H1 (cell line): ENCODE data around the gene CLRN1. TPM values are rescaled to one million over a fixed set of nuclear protein-coding genes. Genes with fewer than 3 reads are reported as not detected.

Source experiments
- CTCF ChIA-PET: fragments of 300-600 bp; sonication (Branson Sonifier 250); formaldehyde crosslinking; loops from one replicate; lab custom pipeline; 2021; ENCODE audit not compliant: partially characterized antibody; lab: Charles Lee
- POLR2A ChIA-PET: fragments of 300-600 bp; sonication (Branson Sonifier 250); formaldehyde crosslinking; loops from one replicate; lab custom pipeline; 2021; ENCODE audit warnings: inconsistent platforms; ENCODE audit not compliant: partially characterized antibody; lab: Charles Lee
- DNase-seq, 2 experiments: peaks; one replicate each; pipeline versions ENCODE4 v3.0.0 to v3.0.0-alpha.2; 2010 to 2022; ENCODE audit warnings: low spot score in 2 of 2, low read depth in 1 of 2, mixed read lengths in 1 of 2
- FAIRE-seq: peaks from 2 replicates; lab custom pipeline; 2011; peaks lifted over from hg19 to GRCh38; lab: Jason Lieb, UNC
- H2AFZ ChIP-seq: 2 replicates; pipeline ENCODE4 v1.8.1; 2012; ENCODE audit warnings: low read length, inconsistent platforms
- H2AK5ac ChIP-seq: 2 replicates; pipeline ENCODE4 v1.6.1; 2013; ENCODE audit warnings: low read depth, low read length
- H2BK120ac ChIP-seq: replicated peaks from 2 replicates; pipeline ENCODE3; 2013; ENCODE audit warnings: low read depth, low read length, inconsistent platforms
- H2BK12ac ChIP-seq: 2 replicates; pipeline ENCODE4 v1.6.1; 2013; ENCODE audit warnings: low read depth, low read length
- H2BK15ac ChIP-seq: 2 replicates; pipeline ENCODE4 v1.6.1; 2013; ENCODE audit warnings: low read length
- H2BK20ac ChIP-seq: 2 replicates; pipeline ENCODE4 v1.6.1; 2013; ENCODE audit warnings: low read length
- H2BK5ac ChIP-seq: 2 replicates; pipeline ENCODE4 v1.6.1; 2013; ENCODE audit warnings: low read depth, low read length
- H3K14ac ChIP-seq: 2 replicates; pipeline ENCODE4 v1.6.1; 2013; ENCODE audit warnings: inconsistent platforms; ENCODE audit not compliant: insufficient read length
- H3K18ac ChIP-seq: 2 replicates; pipeline ENCODE4 v1.6.1; 2013; ENCODE audit warnings: low read length; ENCODE audit errors: extremely low read depth
- H3K23ac ChIP-seq: 2 replicates; pipeline ENCODE4 v1.6.1; 2013; ENCODE audit warnings: inconsistent platforms; ENCODE audit not compliant: insufficient read length
- H3K23me2 ChIP-seq: 2 replicates; pipeline ENCODE4 v1.6.1; 2013; ENCODE audit warnings: low read depth, low read length
- H3K27ac ChIP-seq: 2 replicates; pipeline ENCODE4 v1.6.1; 2011; ENCODE audit warnings: low read depth, low read length, inconsistent platforms
- H3K27me3 ChIP-seq, 4 experiments: replicated peaks in 1 of 4; 1 replicate in 1 of 4; 2 replicates in 3 of 4; pipeline versions ENCODE4 v1.6.1 to v1.8.1; 2011 to 2013; ENCODE audit warnings: low read length in 3 of 4, mild to moderate bottlenecking in 3 of 4, inconsistent platforms in 2 of 4, mixed read lengths in 2 of 4, moderate library complexity in 1 of 4; ENCODE audit not compliant: control insufficient read depth in 3 of 4, insufficient read depth in 3 of 4; ENCODE audit errors: extremely low read depth in 1 of 4
- H3K36me3 ChIP-seq, 4 experiments: 2 replicates each; pipeline versions ENCODE4 v1.6.1 to v1.8.1; 2011 to 2013; ENCODE audit warnings: mild to moderate bottlenecking in 4 of 4, low read length in 3 of 4, moderate library complexity in 2 of 4, control low read depth in 1 of 4, inconsistent platforms in 1 of 4; ENCODE audit not compliant: insufficient read depth in 4 of 4, control insufficient read depth in 2 of 4
- H3K4ac ChIP-seq: replicated peaks from 2 replicates; pipeline ENCODE3; 2013; ENCODE audit warnings: low read length, low read depth, mixed read lengths, inconsistent platforms; ENCODE audit not compliant: insufficient read length
- H3K4me1 ChIP-seq, 4 experiments: replicated peaks in 1 of 4; 1 replicate in 1 of 4; 2 replicates in 3 of 4; pipeline versions ENCODE4 v1.6.1 to v1.8.1; 2011 to 2013; ENCODE audit warnings: low read length in 3 of 4, inconsistent platforms in 2 of 4, mixed read lengths in 1 of 4; ENCODE audit not compliant: insufficient read depth in 4 of 4, control insufficient read depth in 3 of 4
- H3K4me2 ChIP-seq, 2 experiments: 2 replicates each; pipeline versions ENCODE4 v1.6.1 to v1.8.1; 2011 to 2013; ENCODE audit warnings: low read depth in 2 of 2, low read length in 2 of 2, control low read depth in 1 of 2, inconsistent platforms in 1 of 2, mild to moderate bottlenecking in 1 of 2; ENCODE audit not compliant: insufficient read depth in 1 of 2
- H3K4me3 ChIP-seq, 4 experiments: fragments of 200-600, 300-600 bp in 1 of 4; sonication (generic), shearing (Covaris generic), sonication (Bioruptor Twin) in 1 of 4; 2 replicates each; pipeline versions ENCODE4 v1.5.1 to v1.8.1; 2011 to 2016; ENCODE audit warnings: low read length in 4 of 4, low read depth in 3 of 4, control low read depth in 2 of 4, inconsistent platforms in 2 of 4, mild to moderate bottlenecking in 2 of 4, mixed read lengths in 1 of 4, moderate library complexity in 1 of 4; ENCODE audit not compliant: insufficient read depth in 2 of 4; ENCODE audit errors: extremely low read depth in 1 of 4
- H3K56ac ChIP-seq: replicated peaks from 2 replicates; pipeline ENCODE3; 2013; ENCODE audit warnings: low read depth, mild to moderate bottlenecking, mixed read lengths, low read length, inconsistent platforms; ENCODE audit not compliant: insufficient read length
- H3K79me1 ChIP-seq: 2 replicates; pipeline ENCODE4 v1.6.1; 2013; ENCODE audit warnings: low read depth, low read length, control low read depth
- H3K79me2 ChIP-seq, 2 experiments: 2 replicates each; pipeline versions ENCODE4 v1.6.1 to v1.8.1; 2012 to 2013; ENCODE audit warnings: low read length in 2 of 2, mild to moderate bottlenecking in 2 of 2, inconsistent platforms in 1 of 2; ENCODE audit not compliant: insufficient read depth in 2 of 2, control insufficient read depth in 1 of 2
- H3K9ac ChIP-seq, 4 experiments: replicated peaks in 1 of 4; 1 replicate in 1 of 4; 2 replicates in 3 of 4; pipeline versions ENCODE4 v1.6.1 to v1.8.1; 2011 to 2013; ENCODE audit warnings: low read depth in 3 of 4, low read length in 3 of 4, control low read depth in 2 of 4, mild to moderate bottlenecking in 2 of 4, moderate library complexity in 2 of 4, inconsistent platforms in 1 of 4; ENCODE audit errors: extremely low read depth in 1 of 4
- H3K9me3 ChIP-seq, 2 experiments: 2 replicates each; pipeline versions ENCODE4 v1.6.1 to v1.8.1; 2012 to 2013; ENCODE audit warnings: mild to moderate bottlenecking in 2 of 2, moderate library complexity in 2 of 2, control low read depth in 1 of 2, inconsistent platforms in 1 of 2, low read depth in 1 of 2, low read length in 1 of 2, mixed read lengths in 1 of 2; ENCODE audit not compliant: insufficient read depth in 2 of 2
- H4K20me1 ChIP-seq, 2 experiments: replicated peaks in 1 of 2; 2 replicates each; pipeline versions ENCODE3 to v1.8.1; 2011 to 2013; ENCODE audit warnings: inconsistent platforms in 2 of 2, low read length in 2 of 2, mild to moderate bottlenecking in 1 of 2; ENCODE audit not compliant: insufficient read depth in 2 of 2, control insufficient read depth in 1 of 2
- H4K5ac ChIP-seq: 2 replicates; pipeline ENCODE4 v1.6.1; 2013; ENCODE audit warnings: low read length, low read depth, mixed read lengths, inconsistent platforms; ENCODE audit not compliant: insufficient read length
- H4K8ac ChIP-seq: 2 replicates; pipeline ENCODE4 v1.8.0; 2013; ENCODE audit warnings: mild to moderate bottlenecking, moderate library complexity, low read length, inconsistent platforms; ENCODE audit not compliant: insufficient read depth; ENCODE audit errors: extremely low read depth
- H4K91ac ChIP-seq: replicated peaks from 2 replicates; pipeline ENCODE3; 2013; ENCODE audit warnings: low read length, mixed read lengths, inconsistent platforms; ENCODE audit not compliant: insufficient read length
- EZH2 ChIP-seq: fragments of 200-600 bp; sonication (generic); IDR thresholded peaks from 2 replicates; pipeline ENCODE4 v1.7.1; 2012; ENCODE audit warnings: low read depth, mild to moderate bottlenecking, moderate library complexity, low read length, inconsistent platforms; ENCODE audit not compliant: severe bottlenecking
- GABPA ChIP-seq: IDR thresholded peaks from 2 replicates; pipeline ENCODE4 v1.6.1; 2011; ENCODE audit warnings: mild to moderate bottlenecking, low read length, moderate library complexity, borderline replicate concordance; ENCODE audit not compliant: insufficient read depth
- JUN ChIP-seq: IDR thresholded peaks from 2 replicates; pipeline ENCODE4 v1.6.1; 2011; ENCODE audit warnings: low read depth, mild to moderate bottlenecking, improper control_type of control experiment, low read length
- JUND ChIP-seq: IDR thresholded peaks from 2 replicates; pipeline ENCODE4 v1.6.1; 2011; ENCODE audit warnings: mild to moderate bottlenecking, improper control_type of control experiment, low read length
- MAX ChIP-seq: IDR thresholded peaks from 2 replicates; pipeline ENCODE4 v1.6.1; 2012; ENCODE audit warnings: inconsistent platforms
- SRF ChIP-seq: IDR thresholded peaks from 2 replicates; pipeline ENCODE4 v1.6.1; 2011; ENCODE audit warnings: mild to moderate bottlenecking, low read depth, low read length, moderate library complexity
- TBP ChIP-seq: IDR thresholded peaks from 2 replicates; pipeline ENCODE4 v1.6.1; 2011; ENCODE audit warnings: low read depth, low read length, improper control_type of control experiment
- YY1 ChIP-seq: IDR thresholded peaks from 2 replicates; pipeline ENCODE4 v1.6.1; 2011; ENCODE audit warnings: low read depth, mild to moderate bottlenecking, low read length
- WGBS, 2 experiments: shearing (Covaris generic) in 1 of 2; methylation state at CpG; one replicate each; pipeline versions ENCODE4 v1.1.6 to v1.1.7; 2013 to 2015; ENCODE audit warnings: low lambda C conversion rate in 2 of 2, mixed read lengths in 2 of 2, inconsistent platforms in 1 of 2, low coverage in 1 of 2, missing lambda C conversion rate in 1 of 2; ENCODE audit not compliant: insufficient replicate concordance in 2 of 2, insufficient coverage in 1 of 2, insufficient read length in 1 of 2; ENCODE audit errors: extremely low coverage in 1 of 2, missing lambda C conversion rate in 1 of 2; 5-methylcytosine and 5-hydroxymethylcytosine counted together
- polyA plus RNA-seq, 7 experiments: library from polyadenylated mRNA; depleted of rRNA in 3 of 7; stranded (reverse) in 5 of 7; unstranded in 2 of 7; fragments of >200 nt in 5 of 7; fragments of 200-250 nt in 2 of 7; gene quantifications; 1 replicate in 5 of 7; 2 replicates in 1 of 7; 4 replicates in 1 of 7; pipeline versions ENCODE4 v1.2.1 to v1.2.3, GENCODE V29; 2011 to 2013; ENCODE audit warnings: missing spikeins in 2 of 7, mixed read lengths in 2 of 7
- total RNA-seq: library from RNA; stranded (reverse); fragmentation: NEBNext Ultra II Directional; extraction: Animal tissue kit (Norgen Biotek cat#: 25700); gene quantifications from 2 replicates; pipeline ENCODE4 v1.2.1, GENCODE V29; 2021

CLRN1 gene
- total and polyA plus RNA-seq, 2 of the 8 experiments (the other 6 are each of a cell fraction or from before 2014, with no cell fraction given), result 0.20 to 0.35 TPM

- Histone ChIP-seq H3K18ac (no peak overlapping the region), H3K4me2 (no peak overlapping the region)
- POLR2A ChIA-PET, result no interaction called here
- TF ChIP-seq EZH2 (no peak), MAX (no peak), JUN (no peak), JUND (no peak), GABPA (no peak), YY1 (no peak), SRF (no peak), TBP (no peak)
- TF ChIP-seq, all 59 proteins: peak for 0
- Histone ChIP-seq H2AK5ac (no peak overlapping the region), H4K20me1 (no peaks in the 10 kb centered on the region), H2AFZ (no peak overlapping the region), H2BK12ac (no peak overlapping the region), H3K36me3 (no peaks in the 10 kb centered on the region; a peak in 1 of 8 replicates), H3K27me3 (no peaks in the 10 kb centered on the region), H3K79me1 (no peaks in the 10 kb centered on the region), H2BK20ac (no peak overlapping the region), H3K4me1 (peaks cover 0 to 2% (median 0%) of the 10 kb centered on the region in 4 experiments; a peak in 1 of 7 replicates), H4K91ac (no peak overlapping the region), H2BK120ac (no peak overlapping the region), H4K8ac (no peak overlapping the region), H2BK15ac (no peak overlapping the region), H3K56ac (no peak overlapping the region), H3K79me2 (no peaks in the 10 kb centered on the region), H2BK5ac (no peak overlapping the region), H3K9me3 (no peaks in the 10 kb centered on the region), H4K5ac (no peak overlapping the region), H3K23ac (no peak overlapping the region), H3K27ac (no peak overlapping the region), H3K4me3 (no peak overlapping the region), H3K4ac (no peak overlapping the region), H3K23me2 (no peaks in the 10 kb centered on the region), H3K9ac (no peak overlapping the region), H3K14ac (no peak overlapping the region)
- 96% methylated on average over 5 of the region's 5 CpGs; no CpG with 5 or more reads in 1 of the 2 experiments for WGBS, 2 experiments
- DNase-seq (no peak), FAIRE-seq (no peak)
- CTCF ChIA-PET, result interaction anchor here (1.0 to 2.5 kb wide), 5 partner anchors 8 to 227 kb away, joined by 3 to 11 read pairs (median 5); no protein-coding TSS in a partner anchor
These were observed 42.7 kb upstream of the CLRN1 start for GRCh38 chr3:151015181-151015580.
